SHP77 (cell line): ENCODE data around the gene ADAM15.

Source experiments
- DNase-seq, 2 experiments: peaks; one replicate each; lab custom pipeline; 2025; lab: John Stamatoyannopoulos, UW

Gene ADAM15

GRCh38 chr1:155072531-155073289 lies 21.6 kb downstream of the ADAM15 start:
- no peak for DNase-seq

- no peak for DNase-seq
These were observed 22.5 kb downstream of the ADAM15 start for GRCh38 chr1:155073377-155074242.

GRCh38 chr1:155075535-155075934 lies 24.4 kb downstream of the ADAM15 start:
- peak; percentile 43 to 67 for DNase-seq

GRCh38 chr1:155076371-155076770 lies 25.3 kb downstream of the ADAM15 start:
- DNase-seq: no peak

GRCh38 chr1:155077346-155077745 lies 26.2 kb downstream of the ADAM15 start:
- no peak for DNase-seq

- DNase-seq: no peak
These were observed 26.8 kb downstream of the ADAM15 start for GRCh38 chr1:155077758-155078445.

- peak; percentile 51 to 61 for DNase-seq
These were observed 27.5 kb downstream of the ADAM15 start, which contains the start of gene EFNA3 for GRCh38 chr1:155078469-155079209. Gene EFNA3 (plus strand): TSS chr1:155078837. CDS start chr1:155078942, 105 bp downstream.

GRCh38 chr1:155079210-155079486 lies 28.0 kb downstream of the ADAM15 start:
- DNase-seq: no peak

- peak in 1 of 2 experiments; percentile 51 for DNase-seq
These were observed 28.6 kb downstream of the ADAM15 start for GRCh38 chr1:155079487-155080311.

GRCh38 chr1:155080312-155081228 lies 29.5 kb downstream of the ADAM15 start:
- DNase-seq: peak; percentile 70 to 80

GRCh38 chr1:155081472-155082300 lies 30.6 kb downstream of the ADAM15 start:
- no peak for DNase-seq

GRCh38 chr1:155082301-155083051 lies 31.4 kb downstream of the ADAM15 start:
- DNase-seq: no peak

GRCh38 chr1:155083052-155083541 lies 32.0 kb downstream of the ADAM15 start:
- DNase-seq: no peak

- peak; percentile 43 to 66 for DNase-seq
These were observed 33.0 kb downstream of the ADAM15 start for GRCh38 chr1:155083865-155084721.

GRCh38 chr1:155084722-155085503 lies 33.8 kb downstream of the ADAM15 start:
- peak; percentile 98 for DNase-seq

GRCh38 chr1:155085504-155086127 lies 34.5 kb downstream of the ADAM15 start:
- DNase-seq: peak in 1 of 2 experiments; percentile 38
